Measurements from ENCODE around the gene CFAP92. TPM values are rescaled to one million over a fixed set of nuclear protein-coding genes. Genes with fewer than 3 reads are reported as not detected.

CFAP92 gene
- total and polyA plus RNA-seq, 8 donors: 0.37 to 1.3 (median 0.46) TPM

DNA sequence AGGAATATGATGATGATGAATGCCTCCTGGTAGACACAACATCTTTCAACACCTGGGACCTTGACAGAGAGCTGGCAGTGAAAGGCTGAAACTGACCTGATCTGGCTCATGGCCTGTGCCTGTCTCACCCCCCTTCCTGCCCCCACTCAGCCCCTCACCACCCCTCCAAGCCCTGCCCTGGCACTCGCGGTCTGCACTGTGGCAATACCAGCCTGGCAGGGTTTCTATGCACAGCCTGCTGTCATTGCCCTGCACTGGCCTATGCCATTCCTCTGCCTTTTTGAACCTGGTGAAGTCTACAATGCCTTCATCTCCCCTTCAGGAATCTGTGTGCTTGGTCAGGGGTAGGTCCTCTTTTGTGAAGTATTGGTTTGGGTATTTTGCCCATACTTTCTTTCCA is 58.0 kb downstream of the CFAP92 start:
- TF ChIP-seq, protein P1, sequence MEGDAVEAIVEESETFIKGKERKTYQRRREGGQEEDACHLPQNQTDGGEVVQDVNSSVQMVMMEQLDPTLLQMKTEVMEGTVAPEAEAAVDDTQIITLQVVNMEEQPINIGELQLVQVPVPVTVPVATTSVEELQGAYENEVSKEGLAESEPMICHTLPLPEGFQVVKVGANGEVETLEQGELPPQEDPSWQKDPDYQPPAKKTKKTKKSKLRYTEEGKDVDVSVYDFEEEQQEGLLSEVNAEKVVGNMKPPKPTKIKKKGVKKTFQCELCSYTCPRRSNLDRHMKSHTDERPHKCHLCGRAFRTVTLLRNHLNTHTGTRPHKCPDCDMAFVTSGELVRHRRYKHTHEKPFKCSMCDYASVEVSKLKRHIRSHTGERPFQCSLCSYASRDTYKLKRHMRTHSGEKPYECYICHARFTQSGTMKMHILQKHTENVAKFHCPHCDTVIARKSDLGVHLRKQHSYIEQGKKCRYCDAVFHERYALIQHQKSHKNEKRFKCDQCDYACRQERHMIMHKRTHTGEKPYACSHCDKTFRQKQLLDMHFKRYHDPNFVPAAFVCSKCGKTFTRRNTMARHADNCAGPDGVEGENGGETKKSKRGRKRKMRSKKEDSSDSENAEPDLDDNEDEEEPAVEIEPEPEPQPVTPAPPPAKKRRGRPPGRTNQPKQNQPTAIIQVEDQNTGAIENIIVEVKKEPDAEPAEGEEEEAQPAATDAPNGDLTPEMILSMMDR (IDR thresholded peaks at IDR 0.05): no peak
- intact Hi-C loops (cut with DNase I): no loop called here
- DNase-seq (no peak), ATAC-seq (no peak), FAIRE-seq (no peak)
- WGBS, 2 donors: 25 to 40% methylated on average over 2 of the region's 2 CpGs
- Histone ChIP-seq H3K27ac (no peak overlapping the region), H3K4me3 (no peak overlapping the region), H3K4me1 (no peaks in the 10 kb centered on the region), H3K9me3 (no peaks in the 10 kb centered on the region), H3K36me3 (no peaks in the 10 kb centered on the region), H3K27me3 (no peaks in the 10 kb centered on the region)

DNA sequence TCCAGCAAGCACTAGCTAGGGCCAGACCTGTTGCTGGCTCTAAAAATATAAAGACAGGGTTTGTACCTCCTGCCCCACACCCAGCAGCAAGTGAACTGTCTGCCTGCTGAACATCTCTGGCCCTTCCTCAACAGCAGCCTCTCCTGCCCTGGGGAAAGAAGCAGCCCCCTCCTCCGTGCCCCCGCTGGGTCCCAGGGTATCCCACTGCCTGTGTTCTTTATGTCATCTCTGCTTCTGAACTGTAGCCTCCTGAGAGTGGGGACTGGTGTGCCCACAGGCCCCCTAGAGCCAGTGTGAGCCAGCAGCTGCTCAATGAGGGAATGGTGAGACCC is 60.0 kb downstream of the CFAP92 start:
- intact Hi-C loops (cut with DNase I): no loop called here
- no peaks in the 10 kb centered on the region for H3K36me3 ChIP-seq
- H3K4me1 ChIP-seq: no peaks in the 10 kb centered on the region
- H3K9me3 ChIP-seq: no peaks in the 10 kb centered on the region
- H3K27me3 ChIP-seq: no peaks in the 10 kb centered on the region
- H3K27ac ChIP-seq: no peak overlapping the region
- FAIRE-seq (no peak), DNase-seq (no peak), ATAC-seq (no peak)
- WGBS, 2 donors: 84 to 86% methylated on average over 2 of the region's 2 CpGs
- H3K4me3 ChIP-seq: no peak overlapping the region
- TF ChIP-seq, protein P1 (IDR thresholded peaks at IDR 0.05): no peak

DNA sequence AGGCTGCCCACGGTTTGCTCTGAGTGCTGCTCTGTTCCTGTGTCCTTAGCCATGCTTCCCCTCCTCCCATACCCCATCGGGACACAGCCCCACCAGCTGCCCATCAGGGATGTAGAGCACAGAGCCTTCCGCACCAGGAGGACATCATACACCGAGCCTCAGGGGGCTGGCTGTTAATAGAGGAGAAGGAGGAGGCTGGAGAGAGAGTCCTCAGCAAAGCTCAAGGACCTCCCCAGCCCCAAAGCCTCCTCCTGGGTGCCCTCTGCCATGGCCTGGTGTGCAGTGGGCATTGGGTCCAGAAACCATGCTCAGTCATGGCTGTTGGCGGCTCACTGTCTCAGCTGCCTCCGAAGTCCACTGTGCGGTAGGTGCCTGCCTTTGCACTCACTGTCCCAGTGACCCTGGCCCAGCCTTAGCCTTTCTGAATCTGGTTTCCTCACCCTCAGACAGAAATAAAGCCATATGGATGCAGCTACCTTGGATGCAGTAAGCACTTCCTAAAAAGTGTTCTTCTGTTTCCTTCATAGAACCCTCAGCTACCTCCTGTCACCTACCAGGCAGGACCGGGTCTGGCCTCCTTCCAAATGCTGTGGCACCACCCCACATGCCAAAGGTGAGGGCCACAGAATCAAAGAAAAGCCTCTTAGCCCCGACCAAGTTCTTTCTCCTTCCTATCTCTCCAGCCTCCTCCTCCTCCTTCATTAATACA is 60.5 kb downstream of the CFAP92 start:
- Histone ChIP-seq H3K4me1 (no peaks in the 10 kb centered on the region), H3K27me3 (no peaks in the 10 kb centered on the region), H3K9me3 (no peaks in the 10 kb centered on the region), H3K4me3 (no peak overlapping the region), H3K27ac (no peak overlapping the region), H3K36me3 (no peaks in the 10 kb centered on the region)
- FAIRE-seq (no peak), ATAC-seq (no peak), DNase-seq (no peak)
- TF ChIP-seq, protein P1 (IDR thresholded peaks at IDR 0.05): no peak
- 60 to 67% methylated on average over 9 of the region's 9 CpGs for WGBS, 2 donors
- intact Hi-C loops (cut with DNase I): no loop called here

DNA sequence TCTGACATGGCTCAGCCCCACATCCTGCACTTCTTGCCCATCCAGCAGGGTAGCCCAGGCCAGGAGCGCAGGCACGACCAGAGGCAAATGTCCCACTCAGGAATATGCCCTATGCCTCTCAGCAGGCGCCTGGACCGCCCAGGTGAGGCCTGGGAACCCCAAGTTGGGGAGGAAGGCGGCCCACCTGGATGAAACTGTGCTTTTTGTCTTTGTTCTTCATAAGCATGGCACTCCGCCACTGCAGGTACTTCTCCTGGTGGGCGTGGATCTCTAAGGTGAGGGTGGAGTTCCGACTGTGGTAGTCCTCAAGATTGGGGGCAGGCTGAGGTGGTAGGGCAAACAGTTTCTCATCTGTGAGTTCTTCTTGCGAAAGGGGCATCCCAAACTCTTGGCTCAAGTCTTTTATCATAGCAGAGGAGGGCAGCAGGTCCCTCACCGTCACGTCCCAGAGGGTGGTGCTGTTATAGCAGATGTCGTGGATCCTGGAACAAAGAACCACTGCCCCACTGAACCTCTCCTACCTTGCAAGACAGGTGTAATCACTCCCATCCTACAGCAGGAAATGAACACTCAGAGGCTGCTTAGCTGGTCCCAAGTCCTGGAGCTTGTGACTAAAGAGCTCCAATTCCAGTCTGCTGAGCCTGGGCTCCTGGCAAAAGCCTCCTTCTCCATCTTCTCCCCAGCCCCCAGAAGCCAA is 61.2 kb downstream of the CFAP92 start:
- Histone ChIP-seq H3K9me3 (no peaks in the 10 kb centered on the region), H3K4me1 (no peaks in the 10 kb centered on the region), H3K4me3 (no peak overlapping the region), H3K27me3 (no peaks in the 10 kb centered on the region), H3K36me3 (no peaks in the 10 kb centered on the region), H3K27ac (no peak overlapping the region)
- DNase-seq (no peak), FAIRE-seq (no peak), ATAC-seq (no peak)
- WGBS, 2 donors: 64 to 69% methylated on average over 12 of the region's 12 CpGs
- TF ChIP-seq, protein P1 (IDR thresholded peaks at IDR 0.05): no peak
- intact Hi-C loops (cut with DNase I): no loop called here

DNA sequence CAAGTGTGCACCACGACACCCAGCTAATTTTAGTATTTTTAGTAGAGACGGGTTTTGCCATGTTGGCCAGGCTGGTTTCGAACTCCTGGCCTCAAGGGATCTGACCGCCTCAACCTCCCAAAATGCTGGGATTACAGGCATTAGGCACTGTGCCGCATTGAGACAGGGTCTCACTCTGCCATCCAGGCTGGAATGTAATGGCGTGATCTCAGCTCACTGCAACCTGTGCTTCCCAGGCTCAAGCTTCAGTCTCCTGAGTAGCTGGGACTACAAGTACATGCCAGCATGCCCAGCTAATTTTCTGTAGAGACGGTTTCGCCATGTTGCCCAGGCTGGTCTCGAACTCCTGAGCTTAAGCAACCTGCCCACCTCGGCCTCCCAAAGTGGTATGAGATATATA is 62.8 kb downstream of the CFAP92 start:
- Histone ChIP-seq H3K36me3 (no peaks in the 10 kb centered on the region), H3K27me3 (no peaks in the 10 kb centered on the region), H3K4me3 (no peak overlapping the region), H3K27ac (no peak overlapping the region), H3K9me3 (no peaks in the 10 kb centered on the region), H3K4me1 (no peaks in the 10 kb centered on the region)
- intact Hi-C loops (cut with DNase I): no loop called here
- TF ChIP-seq, protein P1 (IDR thresholded peaks at IDR 0.05): no peak
- WGBS, 2 donors: 77 to 89% methylated on average over 10 of the region's 10 CpGs
- no peak for FAIRE-seq
- no peak for DNase-seq
- ATAC-seq: no peak

Data from pancreas (tissue), 10 donors.